RWPE2 (cell line): Measurements from ENCODE around the gene SPACA5.
"Not testable (repeated sequence)": the region's sequence is repeated elsewhere in the genome, so short reads cannot be mapped to it uniquely, and the experiment has no call there.

Experiments
- ATAC-seq: fragments of 200-7000 bp; cut with Tn5 transposase; 3 replicates; pipeline ENCODE4 v1.9.1; 2021; ENCODE audit warnings: low read depth
- DNase-seq: peaks from one replicate; pipeline ENCODE4 v3.0.0-alpha.2; 2020; ENCODE audit warnings: low spot score
- H3K27ac ChIP-seq: fragments of 450-650 bp; 2 replicates; pipeline ENCODE4 v1.5.1; 2017; ENCODE audit warnings: mild to moderate bottlenecking; ENCODE audit not compliant: poor library complexity, severe bottlenecking
- H3K27me3 ChIP-seq: fragments of 250-450 bp; sonication (Bioruptor Pico); 2 replicates; pipeline ENCODE4 v1.5.1; 2021; ENCODE audit warnings: mild to moderate bottlenecking, moderate library complexity; ENCODE audit not compliant: insufficient read depth, poor library complexity, severe bottlenecking
- H3K36me3 ChIP-seq: fragments of 250-450 bp; sonication (Bioruptor Pico); 2 replicates; pipeline ENCODE4 v1.5.1; 2020; ENCODE audit warnings: low read depth, mild to moderate bottlenecking, moderate library complexity
- H3K4me1 ChIP-seq: fragments of 250-450 bp; sonication (Bioruptor Pico); 2 replicates; pipeline ENCODE4 v1.5.1; 2021; ENCODE audit warnings: mild to moderate bottlenecking, moderate library complexity; ENCODE audit not compliant: insufficient read depth, poor library complexity, severe bottlenecking
- H3K4me3 ChIP-seq: fragments of 250-450 bp; sonication (Bioruptor Pico); 2 replicates; pipeline ENCODE4 v1.5.1; 2021; ENCODE audit warnings: mild to moderate bottlenecking, moderate library complexity; ENCODE audit not compliant: severe bottlenecking
- H3K9me3 ChIP-seq: fragments of 250-450 bp; sonication (Bioruptor Pico); 2 replicates; pipeline ENCODE4 v1.5.1; 2021; ENCODE audit warnings: mild to moderate bottlenecking, moderate library complexity; ENCODE audit not compliant: severe bottlenecking
- CTCF ChIP-seq: fragments of 450-650 bp; IDR thresholded peaks from one replicate; pipeline ENCODE4 v1.5.1; 2017; ENCODE audit warnings: mild to moderate bottlenecking, moderate library complexity; ENCODE audit not compliant: poor library complexity, severe bottlenecking

The SPACA5 gene

GRCh38 chrX:48006688-48007087 lies at the start of gene SPACA5:
SPACA5 (plus strand) TSS chrX:48006988; CDS start chrX:48007803, 815 bp downstream.
- not testable (repeated sequence) for H3K4me3 ChIP-seq, H3K4me1 ChIP-seq, ATAC-seq, H3K27me3 ChIP-seq, H3K36me3 ChIP-seq, DNase-seq, H3K9me3 ChIP-seq, H3K27ac ChIP-seq

- not testable (repeated sequence) for H3K4me3 ChIP-seq, H3K4me1 ChIP-seq, H3K27ac ChIP-seq, ATAC-seq, DNase-seq, H3K9me3 ChIP-seq, H3K36me3 ChIP-seq, H3K27me3 ChIP-seq
These were observed 48.6 kb upstream of the SPACA5 start for GRCh38 chrX:47958206-47958605.

GRCh38 chrX:47958761-47959342 lies 47.9 kb upstream of the SPACA5 start:
- H3K36me3 ChIP-seq: no peaks in the 10 kb centered on the region
- no peak for DNase-seq
- no peak overlapping the region for H3K27ac ChIP-seq
- H3K4me3 ChIP-seq: no peak overlapping the region
- no peaks in the 10 kb centered on the region for H3K4me1 ChIP-seq
- no peaks in the 10 kb centered on the region for H3K27me3 ChIP-seq
- TF ChIP-seq CTCF: no peak
- no peaks in the 10 kb centered on the region for H3K9me3 ChIP-seq
- no peak for ATAC-seq

- DNase-seq (no peak), ATAC-seq (no peak)
- Histone ChIP-seq H3K9me3 (no peaks in the 10 kb centered on the region), H3K36me3 (no peaks in the 10 kb centered on the region), H3K27ac (no peak overlapping the region), H3K4me3 (no peak overlapping the region), H3K27me3 (no peaks in the 10 kb centered on the region), H3K4me1 (no peaks in the 10 kb centered on the region)
- TF ChIP-seq CTCF: no peak
These were observed 46.4 kb upstream of the SPACA5 start for GRCh38 chrX:47960406-47960805.

- not testable (repeated sequence) for DNase-seq, H3K4me1 ChIP-seq, H3K36me3 ChIP-seq, H3K9me3 ChIP-seq, ATAC-seq, H3K27ac ChIP-seq, H3K27me3 ChIP-seq, H3K4me3 ChIP-seq
These were observed 45.0 kb upstream of the SPACA5 start for GRCh38 chrX:47961830-47962229.

- not testable (repeated sequence) for H3K27me3 ChIP-seq
These were observed 41.3 kb upstream of the SPACA5 start for GRCh38 chrX:47965526-47965925.

GRCh38 chrX:47973235-47973634 lies 33.6 kb upstream of the SPACA5 start:
- DNase-seq (no peak), ATAC-seq (no peak)
- Histone ChIP-seq H3K4me1 (no peaks in the 10 kb centered on the region), H3K36me3 (no peaks in the 10 kb centered on the region; the same call in 1 of the 2 replicates), H3K27me3 (no peaks in the 10 kb centered on the region), H3K27ac (no peak overlapping the region), H3K9me3 (peaks cover 3% of the 10 kb centered on the region), H3K4me3 (no peak overlapping the region)
- TF ChIP-seq CTCF: no peak

More at GRCh38 chrX:47965526-47965925, 41.3 kb upstream of the SPACA5 start:
- not testable (repeated sequence) for H3K4me1 ChIP-seq, ATAC-seq, H3K9me3 ChIP-seq, H3K4me3 ChIP-seq, DNase-seq, H3K36me3 ChIP-seq, H3K27ac ChIP-seq
